Hematopoietic multipotent progenitor cell treated with erythropoietin and hydrocortisone succinate and interleukin-3 and kit ligand, for 15 days (in vitro differentiated cells): Measurements from ENCODE around the gene KBTBD7.
"Not testable (repeated sequence)": the region's sequence is repeated elsewhere in the genome, so short reads cannot be mapped to it uniquely, and the experiment has no call there.

ENCODE experiments used
- DNase-seq: peaks from one replicate; pipeline ENCODE4 v3.0.0-alpha.2; 2015; ENCODE audit warnings: low spot score

KBTBD7 gene

DNA sequence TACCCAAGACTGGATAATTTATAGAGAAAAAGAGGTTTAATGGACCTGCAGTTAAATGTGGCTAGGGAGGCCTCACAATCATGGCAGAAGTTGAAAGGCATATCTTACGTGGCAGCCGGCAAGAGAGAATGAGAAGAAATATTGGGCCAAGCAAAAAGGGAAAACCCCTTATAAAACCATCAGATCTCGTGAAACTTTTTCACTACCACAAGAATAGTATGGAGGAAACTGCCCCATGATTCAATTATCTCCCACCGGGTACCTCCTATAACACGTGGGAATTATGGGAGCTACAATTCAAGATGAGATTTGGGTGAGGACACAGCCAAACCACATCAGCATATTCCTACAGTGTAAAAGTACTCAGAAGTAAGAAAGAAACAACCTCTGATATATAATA, 4.7 kb upstream of the KBTBD7 start:
- no peak for DNase-seq

DNA sequence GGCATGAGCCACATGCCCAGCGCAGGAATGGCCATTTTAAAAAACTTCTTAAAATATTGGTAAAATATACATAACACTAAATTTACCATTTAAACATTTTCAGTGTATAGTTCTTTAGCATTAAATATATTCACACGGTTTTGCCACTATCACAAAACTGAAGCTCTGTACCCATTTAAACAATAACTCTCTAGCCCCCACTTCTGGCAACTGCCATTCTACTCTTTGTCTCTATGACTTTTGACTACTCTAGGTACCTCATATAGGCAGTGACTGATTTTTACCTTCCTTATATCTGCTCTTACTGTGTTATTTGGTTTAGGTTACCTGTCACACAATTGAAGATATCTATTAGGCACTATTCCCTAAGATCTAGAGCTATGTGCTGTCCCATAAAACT, 2.3 kb upstream of the KBTBD7 start:
- DNase-seq, result peak; percentile 16

DNA sequence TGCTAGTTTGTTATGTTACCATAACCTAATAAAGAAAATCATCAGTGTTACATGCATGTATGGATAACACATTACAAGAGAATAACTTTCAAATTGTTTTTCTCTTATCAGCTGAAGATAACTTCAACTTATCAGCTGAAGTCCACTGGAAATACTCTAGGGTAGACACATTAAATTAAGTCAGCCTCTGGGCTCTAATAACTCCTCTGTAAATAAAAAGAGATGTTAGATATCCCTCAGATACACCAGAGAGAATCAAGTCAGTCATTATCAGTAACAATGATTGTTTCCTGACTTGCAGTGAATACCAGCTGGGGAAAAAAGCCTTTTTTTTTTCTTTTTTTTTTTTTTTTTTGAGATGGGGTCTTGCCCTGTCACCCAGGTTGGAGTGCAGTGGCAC, 1.6 kb upstream of the KBTBD7 start:
- no peak for DNase-seq

DNA sequence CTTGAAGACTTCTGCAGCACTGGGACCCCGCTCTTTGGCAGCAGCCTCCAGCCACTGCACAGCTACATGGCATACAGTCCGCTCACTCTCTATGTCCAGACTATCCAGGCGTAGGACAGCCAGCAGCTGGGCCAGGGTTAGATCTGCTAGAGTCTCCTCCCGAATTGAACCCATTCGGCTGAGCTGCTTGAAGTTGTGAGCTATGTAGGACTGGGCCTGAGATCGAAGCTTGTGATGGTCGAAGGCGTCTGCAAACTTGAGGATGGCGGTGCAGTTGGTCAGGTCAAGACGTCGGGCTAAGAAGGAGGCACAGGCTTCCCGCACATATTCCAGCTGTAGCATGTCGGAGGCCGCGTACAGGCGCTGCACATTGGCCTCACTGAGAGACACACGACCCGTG, 900 bp downstream of the KBTBD7 start:
- no peak for DNase-seq

DNA sequence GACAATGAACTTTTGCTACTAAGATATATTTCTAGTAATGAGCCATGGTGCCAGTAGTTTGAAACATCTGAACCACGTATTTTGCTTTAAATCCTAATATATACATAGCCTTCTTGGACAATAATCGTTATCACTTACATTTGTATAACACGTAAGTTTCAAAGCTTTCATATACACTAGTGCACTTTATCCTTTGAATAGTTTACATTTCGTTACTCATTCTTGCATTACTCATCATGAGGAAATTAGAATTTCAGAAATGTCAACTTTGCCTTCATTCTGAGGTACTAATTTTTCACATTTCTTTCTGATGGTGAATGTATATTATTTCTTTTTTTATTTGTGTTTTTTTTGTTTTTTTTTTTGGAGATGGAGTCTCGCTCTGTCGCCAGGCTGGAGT, 5.8 kb downstream of the KBTBD7 start:
- DNase-seq, result no peak

GRCh38 chr13:41186481-41186880, 7.9 kb downstream of the KBTBD7 start:
- no peak for DNase-seq

DNA sequence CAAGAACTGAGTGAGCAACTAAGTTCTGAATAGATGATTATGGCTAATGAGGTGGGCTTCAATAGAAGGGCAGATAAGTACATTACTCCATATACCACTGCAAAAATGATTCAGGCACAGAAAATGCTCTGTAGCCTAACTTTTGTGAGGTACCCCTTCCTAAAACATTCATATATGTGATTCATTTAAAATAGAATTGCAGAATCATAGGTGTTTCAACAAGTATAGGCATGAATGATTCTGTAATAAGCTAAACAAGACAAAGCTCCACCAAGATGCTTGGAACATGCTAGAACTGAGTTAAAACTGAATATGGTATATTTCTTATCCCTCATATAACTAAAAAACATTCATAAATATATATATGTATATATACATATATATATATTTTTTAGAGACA, 12.1 kb downstream of the KBTBD7 start:
- DNase-seq, result no peak

DNA sequence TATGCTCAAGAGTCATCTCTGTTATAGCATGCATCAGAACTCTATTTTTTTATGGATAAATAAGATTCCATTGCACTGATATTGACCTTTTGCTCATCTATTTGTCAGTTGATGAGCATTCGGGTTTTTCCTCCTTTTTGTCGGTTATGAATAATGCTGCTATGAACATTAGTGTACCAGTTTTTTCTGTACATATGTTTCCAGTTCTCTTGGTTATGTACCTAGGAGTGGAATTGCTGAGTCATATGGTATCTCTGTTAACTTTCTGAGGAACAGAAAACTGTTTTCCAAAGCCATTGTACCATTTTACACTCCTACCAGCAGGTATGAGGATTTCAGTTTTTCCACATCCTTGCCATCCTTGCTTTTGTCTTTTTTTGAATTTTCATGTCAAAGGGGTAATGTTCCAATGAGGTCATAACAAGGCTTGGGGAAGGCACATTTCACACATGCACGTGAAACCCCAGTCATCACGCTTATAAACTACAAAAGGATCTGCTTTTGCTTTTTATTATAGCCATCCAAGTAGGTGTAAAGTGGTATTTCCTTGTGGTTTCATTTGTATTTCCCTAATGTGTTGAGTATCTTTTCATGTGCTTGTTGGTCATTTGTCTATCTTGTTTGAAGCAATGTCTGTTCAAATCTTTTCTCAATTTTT, 14.6 kb downstream of the KBTBD7 start:
- DNase-seq, result no peak

GRCh38 chr13:41178040-41178439, 16.3 kb downstream of the KBTBD7 start:
- DNase-seq, result no peak

- no peak for DNase-seq
Observed at GRCh38 chr13:41177616-41178015, 16.8 kb downstream of the KBTBD7 start.

GRCh38 chr13:41175576-41175975, 18.8 kb downstream of the KBTBD7 start:
- DNase-seq, result not testable (repeated sequence)

- DNase-seq, result no peak
Observed at GRCh38 chr13:41162151-41162550, 32.2 kb downstream of the KBTBD7 start.

GRCh38 chr13:41159174-41159573, 35.2 kb downstream of the KBTBD7 start:
- no peak for DNase-seq

DNA sequence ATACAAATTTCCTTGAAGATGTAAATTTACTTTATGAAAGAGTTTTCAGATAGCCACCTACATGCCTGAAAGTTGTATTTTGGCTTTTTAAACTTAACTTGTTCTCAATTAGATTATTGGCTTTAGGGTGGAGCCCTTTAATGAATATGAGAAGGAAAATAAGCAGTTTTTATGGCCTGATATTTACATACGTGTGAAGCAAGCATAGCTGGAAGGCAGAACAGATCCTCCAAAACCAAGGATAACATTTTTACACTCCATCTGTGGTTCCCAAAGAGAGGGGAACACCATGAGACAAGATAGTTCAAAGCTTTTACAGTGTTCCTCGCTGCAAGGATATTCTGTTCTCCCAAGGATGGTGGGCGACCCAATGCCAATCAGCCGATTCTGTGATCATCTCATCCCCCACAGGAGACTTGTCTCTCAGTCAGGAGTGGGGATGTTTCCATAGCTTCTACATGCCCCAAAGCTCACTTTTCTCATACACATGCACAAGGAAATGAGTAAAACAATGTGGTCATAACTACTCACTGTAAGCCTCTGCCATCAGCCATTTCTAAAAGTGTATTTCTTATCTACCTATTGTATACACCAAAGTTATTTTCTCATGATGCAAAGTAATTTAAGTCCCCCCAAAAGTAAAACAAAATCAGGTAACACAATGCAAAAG, 37.2 kb downstream of the KBTBD7 start:
- no peak for DNase-seq

GRCh38 chr13:41156620-41157019, 37.7 kb downstream of the KBTBD7 start:
- no peak for DNase-seq

GRCh38 chr13:41154042-41154441, 40.3 kb downstream of the KBTBD7 start:
- DNase-seq, result no peak

DNA sequence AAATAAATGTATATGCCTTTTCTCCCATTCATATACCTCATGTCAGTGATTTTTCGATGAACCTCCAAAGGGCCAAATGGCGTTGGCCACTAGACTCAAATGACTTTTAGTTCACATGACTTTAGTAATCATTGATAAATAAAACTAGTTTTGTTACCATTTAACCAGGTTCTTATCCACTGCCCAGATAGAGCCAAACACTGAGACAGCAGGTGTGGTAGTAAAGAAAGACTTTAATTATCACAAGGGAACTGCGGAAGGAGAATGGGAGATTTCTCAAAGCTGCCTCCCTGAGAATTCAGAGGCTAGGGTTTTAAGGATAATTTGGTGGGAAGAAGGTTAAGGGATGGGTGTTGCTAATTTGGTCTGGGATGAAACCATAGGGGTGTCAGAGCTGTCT, 42.4 kb downstream of the KBTBD7 start:
- no peak for DNase-seq

GRCh38 chr13:41150058-41150457, 44.3 kb downstream of the KBTBD7 start:
- no peak for DNase-seq

- no peak for DNase-seq
Observed at GRCh38 chr13:41148419-41149283, 45.7 kb downstream of the KBTBD7 start.

DNA sequence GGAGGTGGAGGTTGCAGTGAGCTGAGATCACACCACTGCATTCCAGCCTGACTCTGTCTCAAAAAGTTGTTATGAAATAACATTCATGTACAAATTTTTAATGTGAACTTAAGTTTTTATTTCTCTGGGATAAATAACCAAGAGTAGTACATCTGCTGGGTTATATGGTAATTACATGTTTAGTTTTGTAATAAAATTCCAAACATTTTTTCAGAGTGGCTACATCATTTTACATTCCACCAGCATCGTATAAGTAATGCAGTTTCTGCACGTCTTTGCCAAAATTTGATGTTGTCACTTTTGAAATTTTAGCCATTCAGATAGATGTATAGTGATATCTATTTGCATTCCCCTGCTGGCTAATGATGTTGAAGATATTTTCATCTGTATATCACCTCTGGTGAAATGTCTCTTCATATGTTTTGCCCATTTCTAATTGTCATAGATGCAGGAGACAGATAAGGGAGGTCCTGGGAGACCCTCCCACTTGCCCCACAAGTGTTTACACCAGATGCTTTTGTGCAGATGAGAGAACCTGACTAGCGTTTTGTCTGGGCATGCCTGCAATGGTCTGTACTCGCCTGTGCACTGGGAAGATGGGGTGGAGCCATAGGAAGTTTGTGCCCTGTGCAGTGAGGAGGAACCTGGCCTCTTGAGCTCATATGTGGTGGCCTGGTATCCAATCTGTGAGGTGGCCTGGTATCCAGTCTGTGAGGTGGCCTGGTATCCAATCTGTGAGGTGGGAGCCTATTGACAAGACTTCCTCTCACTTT, 49.0 kb downstream of the KBTBD7 start:
- no peak for DNase-seq

DNA sequence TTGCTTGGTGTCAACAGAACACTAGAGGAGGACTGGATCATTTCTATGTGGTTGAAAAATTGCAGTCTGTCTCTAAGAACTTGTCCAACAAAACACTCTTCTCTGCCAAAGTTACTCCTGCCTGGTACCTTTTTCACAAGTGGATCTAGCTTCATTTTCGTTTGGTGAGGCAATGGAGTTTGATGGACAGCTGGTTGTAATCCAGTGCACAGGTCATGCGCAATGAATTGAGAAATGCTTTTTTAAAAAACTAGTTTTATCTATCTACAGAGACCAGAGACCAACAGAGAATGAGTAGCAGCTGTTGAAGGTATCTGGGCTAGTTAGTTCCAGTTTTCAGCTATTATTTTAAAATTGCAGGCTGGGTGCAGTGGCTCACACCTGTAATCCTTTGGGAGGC, 49.8 kb downstream of the KBTBD7 start:
- no peak for DNase-seq
